ENCODE data around the gene PRDX5. TPM values are rescaled to one million over a fixed set of nuclear protein-coding genes. Genes with fewer than 3 reads are reported as not detected.
A peak's percentile ranks its signal among the peaks of the same experiment; 100 is the strongest.

Gene PRDX5
- total RNA-seq, 2 donors from 2014 or later, result 91.1 to 136 TPM

DNA sequence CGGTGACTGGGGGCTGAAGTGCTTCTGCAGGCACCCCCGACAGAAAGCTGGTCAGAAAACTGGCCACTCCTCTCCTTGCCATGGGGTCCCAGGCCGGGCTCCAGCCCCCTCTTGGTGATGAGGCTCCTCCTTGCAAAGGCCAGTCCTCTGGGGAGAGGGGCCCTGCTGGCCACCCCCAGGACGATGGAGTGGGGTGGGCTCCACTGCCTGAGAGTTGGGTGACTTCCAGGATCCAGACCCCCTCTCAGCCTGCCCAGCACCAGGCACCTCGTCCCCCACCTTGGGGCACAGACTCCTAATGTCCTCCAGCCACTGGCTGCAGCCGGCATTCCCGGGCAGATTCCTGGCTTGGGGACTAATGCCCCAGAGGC is 40.6 kb downstream of the PRDX5 start:
- peak overlapping the region; percentile 84 to 86 for H3K27ac ChIP-seq

DNA sequence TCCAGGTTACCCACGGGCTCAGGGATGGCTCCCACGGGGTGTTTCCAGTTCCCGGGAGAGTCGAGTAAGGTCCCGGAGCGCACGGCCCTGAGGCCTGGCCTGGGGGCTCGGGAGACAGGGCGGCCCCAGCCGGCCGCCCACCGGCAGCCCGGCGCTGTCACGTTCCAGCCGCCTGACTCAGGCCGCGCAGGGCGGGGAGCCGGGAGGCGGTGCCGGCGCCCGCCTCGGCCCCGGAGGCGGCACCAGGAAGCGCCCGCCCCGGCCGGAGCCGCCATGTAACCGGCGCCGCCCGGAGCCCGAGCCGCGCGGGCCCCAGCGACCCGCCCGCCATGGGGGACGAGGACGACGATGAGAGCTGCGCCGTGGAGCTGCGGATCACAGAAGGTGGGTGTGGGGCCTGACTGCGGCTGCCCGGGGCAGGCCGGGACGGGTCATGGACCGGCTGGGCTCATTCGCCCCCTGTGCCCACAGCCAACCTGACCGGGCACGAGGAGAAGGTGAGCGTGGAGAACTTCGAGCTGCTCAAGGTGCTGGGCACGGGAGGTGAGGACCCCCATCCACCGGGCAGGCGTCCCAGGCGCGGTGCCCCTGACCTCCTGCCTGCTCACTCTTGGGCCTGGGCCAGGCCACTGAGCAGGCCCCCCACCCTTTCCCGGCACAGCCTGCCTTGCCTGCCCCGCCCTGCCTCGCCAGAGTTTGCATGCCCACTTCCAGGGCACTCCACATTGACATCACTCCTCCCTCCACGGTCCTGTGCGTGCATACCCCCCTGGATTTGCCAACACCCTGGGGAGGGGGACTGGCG is 41.2 kb downstream of the PRDX5 start, which contains the start of gene RPS6KA4:
Gene RPS6KA4 (plus strand): TSS at position 256 of the 805 bp plus-strand sequence. CDS start 74 bp downstream, at position 330.
- H3K4me1 ChIP-seq (ENCODE audit: control insufficient read depth in 1 of 2, low read depth in 2 of 2), result peaks cover 28 to 40% of the 10 kb centered on the region in 2 donors
- no peaks in the 10 kb centered on the region for H3K9me3 ChIP-seq
- H3K27me3 ChIP-seq (replicated peaks; ENCODE audit: insufficient read depth), result no peaks in the 10 kb centered on the region
- TF ChIP-seq, protein P1, sequence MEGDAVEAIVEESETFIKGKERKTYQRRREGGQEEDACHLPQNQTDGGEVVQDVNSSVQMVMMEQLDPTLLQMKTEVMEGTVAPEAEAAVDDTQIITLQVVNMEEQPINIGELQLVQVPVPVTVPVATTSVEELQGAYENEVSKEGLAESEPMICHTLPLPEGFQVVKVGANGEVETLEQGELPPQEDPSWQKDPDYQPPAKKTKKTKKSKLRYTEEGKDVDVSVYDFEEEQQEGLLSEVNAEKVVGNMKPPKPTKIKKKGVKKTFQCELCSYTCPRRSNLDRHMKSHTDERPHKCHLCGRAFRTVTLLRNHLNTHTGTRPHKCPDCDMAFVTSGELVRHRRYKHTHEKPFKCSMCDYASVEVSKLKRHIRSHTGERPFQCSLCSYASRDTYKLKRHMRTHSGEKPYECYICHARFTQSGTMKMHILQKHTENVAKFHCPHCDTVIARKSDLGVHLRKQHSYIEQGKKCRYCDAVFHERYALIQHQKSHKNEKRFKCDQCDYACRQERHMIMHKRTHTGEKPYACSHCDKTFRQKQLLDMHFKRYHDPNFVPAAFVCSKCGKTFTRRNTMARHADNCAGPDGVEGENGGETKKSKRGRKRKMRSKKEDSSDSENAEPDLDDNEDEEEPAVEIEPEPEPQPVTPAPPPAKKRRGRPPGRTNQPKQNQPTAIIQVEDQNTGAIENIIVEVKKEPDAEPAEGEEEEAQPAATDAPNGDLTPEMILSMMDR (IDR thresholded peaks at IDR 0.05), result no peak
- H3K27ac ChIP-seq, result peak within 1 kb of the TSS; percentile 84 to 86
- DNase-seq (ENCODE audit: low spot score) (no peak), ATAC-seq (ENCODE audit: insufficient number of reproducible peaks, low FRiP score, low read depth) (peak; percentile 78)
- peak within 1 kb of the TSS; percentile 98 for H3K4me3 ChIP-seq
- H3K36me3 ChIP-seq, result peaks cover 25% of the 10 kb centered on the region

More for the DNA sequence above, 40.6 kb downstream of the PRDX5 start:
- TF ChIP-seq, protein P1 (IDR thresholded peaks at IDR 0.05), result no peak
- no peaks in the 10 kb centered on the region for H3K9me3 ChIP-seq
- H3K27me3 ChIP-seq (replicated peaks; ENCODE audit: insufficient read depth), result no peaks in the 10 kb centered on the region
- H3K4me1 ChIP-seq (ENCODE audit: control insufficient read depth in 1 of 2, low read depth in 2 of 2), result peaks cover 28 to 40% of the 10 kb centered on the region in 2 donors
- peak overlapping the region; percentile 98 for H3K4me3 ChIP-seq
- no peak for ATAC-seq (ENCODE audit: insufficient number of reproducible peaks, low FRiP score, low read depth)
- no peak for DNase-seq (ENCODE audit: low spot score)
- H3K36me3 ChIP-seq, result peaks cover 25% of the 10 kb centered on the region

DNA sequence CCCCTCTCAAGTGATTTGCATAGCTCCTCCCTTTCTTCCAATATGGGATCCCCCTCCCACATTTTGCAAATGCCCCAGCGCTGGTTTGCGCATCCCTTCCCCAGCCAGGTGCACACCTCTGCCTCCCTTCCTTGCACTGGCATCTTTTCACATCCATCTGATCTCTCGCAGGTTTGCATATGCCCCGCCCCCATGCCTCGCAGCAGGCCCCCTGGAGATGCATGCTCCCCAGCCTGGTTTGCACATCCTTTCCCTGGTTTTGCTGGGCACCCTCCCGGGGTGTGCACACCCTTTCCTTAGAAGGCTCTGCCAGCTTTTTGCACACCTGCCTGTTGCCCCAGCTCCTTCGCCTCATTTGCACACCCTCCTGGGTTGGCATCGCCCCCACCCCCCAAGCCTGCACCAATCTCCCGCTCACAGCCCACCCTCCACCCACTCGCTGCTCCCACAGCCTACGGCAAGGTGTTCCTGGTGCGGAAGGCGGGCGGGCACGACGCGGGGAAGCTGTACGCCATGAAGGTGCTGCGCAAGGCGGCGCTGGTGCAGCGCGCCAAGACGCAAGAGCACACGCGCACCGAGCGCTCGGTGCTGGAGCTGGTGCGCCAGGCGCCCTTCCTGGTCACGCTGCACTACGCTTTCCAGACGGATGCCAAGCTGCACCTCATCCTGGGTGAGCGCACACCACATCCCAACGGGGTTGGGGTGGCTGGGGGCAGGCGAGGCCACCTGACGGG is 42.0 kb downstream of the PRDX5 start:
- Histone ChIP-seq H3K27me3 (replicated peaks; ENCODE audit: insufficient read depth) (no peaks in the 10 kb centered on the region), H3K4me3 (peak overlapping the region; percentile 98), H3K9me3 (no peaks in the 10 kb centered on the region), H3K36me3 (peaks cover 26% of the 10 kb centered on the region), H3K4me1 (ENCODE audit: control insufficient read depth in 1 of 2, low read depth in 2 of 2) (peaks cover 28 to 40% of the 10 kb centered on the region in 2 donors), H3K27ac (peak overlapping the region in 1 of 2 donors; percentile 56)
- ATAC-seq (ENCODE audit: insufficient number of reproducible peaks, low FRiP score, low read depth), result no peak
- TF ChIP-seq, protein P1 (IDR thresholded peaks at IDR 0.05), result no peak
- no peak for DNase-seq (ENCODE audit: low spot score)

DNA sequence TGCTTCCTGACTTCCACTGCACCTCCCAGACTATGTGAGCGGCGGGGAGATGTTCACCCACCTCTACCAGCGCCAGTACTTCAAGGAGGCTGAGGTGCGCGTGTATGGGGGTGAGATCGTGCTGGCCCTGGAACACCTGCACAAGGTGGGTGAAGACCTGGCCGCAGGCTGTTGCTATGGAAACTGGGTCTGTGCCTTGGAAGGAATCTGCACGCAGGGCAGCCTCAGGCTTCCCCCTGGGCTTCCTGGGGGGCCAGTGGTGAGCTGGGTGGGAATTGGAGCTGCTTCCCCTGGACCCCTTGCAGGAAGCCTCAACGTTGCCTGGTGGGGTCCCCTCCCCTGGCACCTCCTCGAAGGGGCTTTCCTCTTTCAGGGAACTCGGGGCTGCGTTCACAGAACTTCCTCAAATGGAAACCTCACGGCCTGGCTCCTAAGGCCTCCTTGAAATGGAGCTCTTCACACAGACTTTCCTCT is 42.6 kb downstream of the PRDX5 start:
- H3K4me3 ChIP-seq, result peak overlapping the region; percentile 98
- TF ChIP-seq, protein P1 (IDR thresholded peaks at IDR 0.05), result no peak
- H3K36me3 ChIP-seq, result peaks cover 32% of the 10 kb centered on the region
- ATAC-seq (ENCODE audit: insufficient number of reproducible peaks, low FRiP score, low read depth) (no peak), DNase-seq (ENCODE audit: low spot score) (no peak)
- H3K9me3 ChIP-seq, result no peaks in the 10 kb centered on the region
- H3K27ac ChIP-seq, result no peak overlapping the region
- no peaks in the 10 kb centered on the region for H3K27me3 ChIP-seq (replicated peaks; ENCODE audit: insufficient read depth)
- peaks cover 25 to 38% of the 10 kb centered on the region in 2 donors for H3K4me1 ChIP-seq (ENCODE audit: control insufficient read depth in 1 of 2, low read depth in 2 of 2)

DNA sequence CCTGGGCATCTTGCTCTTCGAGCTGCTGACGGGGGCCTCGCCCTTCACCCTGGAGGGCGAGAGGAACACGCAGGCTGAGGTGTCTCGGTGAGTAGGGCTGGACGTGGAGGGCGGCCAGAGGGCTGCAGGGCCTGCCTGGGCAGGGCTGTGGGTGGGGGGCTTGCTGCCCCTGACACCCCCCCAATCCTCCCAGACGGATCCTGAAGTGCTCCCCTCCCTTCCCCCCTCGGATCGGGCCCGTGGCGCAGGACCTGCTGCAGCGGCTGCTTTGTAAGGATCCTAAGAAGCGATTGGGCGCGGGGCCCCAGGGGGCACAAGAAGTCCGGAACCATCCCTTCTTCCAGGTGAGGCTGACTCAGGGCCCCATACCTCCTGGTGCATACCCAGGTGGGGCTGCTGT is 43.7 kb downstream of the PRDX5 start:
- Histone ChIP-seq H3K36me3 (peaks cover 44% of the 10 kb centered on the region), H3K27me3 (replicated peaks; ENCODE audit: insufficient read depth) (no peaks in the 10 kb centered on the region), H3K9me3 (no peaks in the 10 kb centered on the region), H3K27ac (no peak overlapping the region), H3K4me1 (ENCODE audit: control insufficient read depth in 1 of 2, low read depth in 2 of 2) (peaks cover 24 to 32% of the 10 kb centered on the region in 2 donors), H3K4me3 (no peak overlapping the region)
- ATAC-seq (ENCODE audit: insufficient number of reproducible peaks, low FRiP score, low read depth) (no peak), DNase-seq (ENCODE audit: low spot score) (no peak)
- TF ChIP-seq, protein P1 (IDR thresholded peaks at IDR 0.05), result no peak

Data from thoracic aorta (tissue), 2 donors.